ENCODE measurements around the gene FUT1. TPM values are rescaled to one million over a fixed set of nuclear protein-coding genes. Genes with fewer than 3 reads are reported as not detected.

FUT1 gene
- total and polyA plus RNA-seq, 2 of the 8 experiments (the other 6 are each of a cell fraction or from before 2014, with no cell fraction given): 7.4 to 12.9 TPM

DNA sequence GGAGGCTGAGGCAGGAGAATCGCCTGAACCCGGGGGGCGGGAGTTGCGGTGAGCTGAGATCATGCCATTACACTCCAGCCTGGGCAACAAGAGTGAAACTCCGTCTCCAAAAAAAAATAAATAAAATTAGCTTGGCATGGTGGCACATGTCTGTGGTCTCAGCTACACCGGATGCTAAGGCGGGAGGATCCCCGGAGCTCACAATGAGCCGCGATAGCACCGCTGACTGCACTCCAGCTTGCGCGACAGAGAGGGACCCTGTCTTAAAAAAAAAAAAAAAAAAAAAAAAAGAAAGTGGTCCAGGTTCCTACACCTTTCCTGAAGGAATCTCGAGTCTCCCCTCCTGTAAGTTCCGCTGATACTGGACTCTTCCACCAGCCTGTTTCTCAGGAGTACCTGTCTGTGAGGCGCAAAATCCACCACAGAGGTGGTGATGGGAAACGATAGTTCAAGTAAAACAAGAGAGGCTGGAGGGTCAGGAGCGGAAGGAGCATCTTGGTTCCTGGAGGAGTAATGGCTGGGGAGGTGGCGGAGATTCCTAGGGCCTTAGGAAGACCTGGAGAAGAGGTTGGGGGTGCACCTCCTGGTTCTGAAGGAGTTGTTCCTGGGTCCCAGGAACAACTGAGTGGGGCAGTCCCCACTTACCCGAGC lies 471 bp downstream of the FUT1 start:
- Histone ChIP-seq H2BK5ac (ENCODE audit: low read depth, low read length) (peak overlapping the region; percentile 83; the same call in 1 of the 2 replicates), H3K23me2 (ENCODE audit: low read depth, low read length) (peaks cover 14% of the 10 kb centered on the region), H3K4me2 (ENCODE audit: insufficient read depth in 1 of 2, low read depth in 2 of 2, low read length in 2 of 2) (peak overlapping the region; percentile 91 to 98), H3K27me3 (replicated peaks in 1 of 4; ENCODE audit: control insufficient read depth in 3 of 4, extremely low read depth in 1 of 4, insufficient read depth in 3 of 4, low read length in 3 of 4) (no peaks in the 10 kb centered on the region), H2BK12ac (ENCODE audit: low read depth, low read length) (0 out of 2 replicates have a peak overlapping the region, but pooled peaks have one; percentile 11), H3K36me3 (ENCODE audit: control insufficient read depth in 2 of 4, insufficient read depth in 4 of 4, low read length in 3 of 4) (peaks cover 11 to 30% (median 15%) of the 10 kb centered on the region in 4 experiments), H3K56ac (replicated peaks; ENCODE audit: insufficient read length, low read depth, low read length) (peak overlapping the region; percentile 92), H2BK120ac (replicated peaks; ENCODE audit: low read depth, low read length) (peak overlapping the region; percentile 69), H3K4ac (replicated peaks; ENCODE audit: insufficient read length, low read depth, low read length) (peak overlapping the region; percentile 16), H3K14ac (ENCODE audit: insufficient read length) (no peak overlapping the region), H2AK5ac (ENCODE audit: low read depth, low read length) (0 out of 2 replicates have a peak overlapping the region, but pooled peaks have one; percentile 24), H4K8ac (ENCODE audit: extremely low read depth, insufficient read depth, low read length) (peak overlapping the region; percentile 73; the same call in 1 of the 2 replicates), H3K79me2 (ENCODE audit: control insufficient read depth in 1 of 2, insufficient read depth in 2 of 2, low read length in 2 of 2) (peaks cover 3 to 27% of the 10 kb centered on the region in 2 experiments; a peak in 3 of 4 replicates), H4K5ac (ENCODE audit: insufficient read length, low read depth, low read length) (peak overlapping the region; percentile 81), H3K9ac (replicated peaks in 1 of 4; ENCODE audit: extremely low read depth in 1 of 4, low read depth in 3 of 4, low read length in 3 of 4) (peak overlapping the region; percentile 61 to 78 (median 72); a peak in 6 of 7 replicates), H4K91ac (replicated peaks; ENCODE audit: insufficient read length, low read length) (peak overlapping the region; percentile 69), H2BK20ac (ENCODE audit: low read length) (no peak overlapping the region), H3K18ac (ENCODE audit: extremely low read depth, low read length) (peak overlapping the region; percentile 99), H3K23ac (ENCODE audit: insufficient read length) (no peak overlapping the region), H3K4me1 (replicated peaks in 1 of 4; ENCODE audit: control insufficient read depth in 3 of 4, insufficient read depth in 4 of 4, low read length in 3 of 4) (peaks cover 3 to 25% (median 19%) of the 10 kb centered on the region in 4 experiments), H3K27ac (ENCODE audit: low read depth, low read length) (peak overlapping the region; percentile 64; the same call in 1 of the 2 replicates), H2BK15ac (ENCODE audit: low read length) (no peak overlapping the region), H3K79me1 (ENCODE audit: low read depth, low read length) (peaks cover 14% of the 10 kb centered on the region), H3K4me3 (ENCODE audit: extremely low read depth in 1 of 4, insufficient read depth in 2 of 4, low read depth in 3 of 4, low read length in 4 of 4) (peak overlapping the region; percentile 92 to 97 (median 96)), H3K9me3 (ENCODE audit: insufficient read depth in 2 of 2, low read depth in 1 of 2, low read length in 1 of 2) (no peaks in the 10 kb centered on the region), H2AFZ (ENCODE audit: low read length) (no peak overlapping the region), H4K20me1 (replicated peaks in 1 of 2; ENCODE audit: control insufficient read depth in 1 of 2, insufficient read depth in 2 of 2, low read length in 2 of 2) (peaks cover 3 to 7% of the 10 kb centered on the region in 2 experiments)
- WGBS, 2 experiments (ENCODE audit: extremely low coverage in 1 of 2, insufficient coverage in 1 of 2, insufficient read length in 1 of 2, insufficient replicate concordance in 2 of 2, low coverage in 1 of 2, low lambda C conversion rate in 2 of 2, missing lambda C conversion rate in 1 of 2): 14% methylated on average over 18 of the region's 20 CpGs; no CpG with 5 or more reads in 1 of the 2 experiments
- TF ChIP-seq SIN3A (conservative IDR thresholded peaks at IDR 0.05 in 1 of 2, IDR thresholded peaks at IDR 0.05 in 1 of 2; ENCODE audit: low read depth in 1 of 2, low read length in 2 of 2): no peak
- TF ChIP-seq CHD1 (IDR thresholded peaks at IDR 0.05; ENCODE audit: low read depth, low read length): no peak
- 0 out of 4 replicates have a peak, but pooled peaks of 1 of the 2 experiments have one; percentile 27 for TF ChIP-seq HDAC2 (IDR thresholded peaks at IDR 0.05; ENCODE audit: borderline replicate concordance in 1 of 2, low read depth in 2 of 2, low read length in 2 of 2)
- ChIA-PET POLR2A (ENCODE audit: partially characterized antibody) (interaction anchor here (0.6 to 2.6 kb wide), 8 partner anchors 10 to 206 kb away, joined by 3 to 21 read pairs (median 3); no protein-coding TSS in a partner anchor), CTCF (ENCODE audit: partially characterized antibody) (interaction anchor here (0.6 to 2.1 kb wide), 10 partner anchors 8 to 219 kb away, joined by 3 to 9 read pairs (median 4); partner anchors contain the start of gene HSD17B14)
- FAIRE-seq (no peak), DNase-seq (ENCODE audit: low read depth in 1 of 2, low spot score in 2 of 2) (no peak)

Data from H1 (cell line).